ENCODE measurements around the gene FNBP1.

FNBP1 gene

DNA sequence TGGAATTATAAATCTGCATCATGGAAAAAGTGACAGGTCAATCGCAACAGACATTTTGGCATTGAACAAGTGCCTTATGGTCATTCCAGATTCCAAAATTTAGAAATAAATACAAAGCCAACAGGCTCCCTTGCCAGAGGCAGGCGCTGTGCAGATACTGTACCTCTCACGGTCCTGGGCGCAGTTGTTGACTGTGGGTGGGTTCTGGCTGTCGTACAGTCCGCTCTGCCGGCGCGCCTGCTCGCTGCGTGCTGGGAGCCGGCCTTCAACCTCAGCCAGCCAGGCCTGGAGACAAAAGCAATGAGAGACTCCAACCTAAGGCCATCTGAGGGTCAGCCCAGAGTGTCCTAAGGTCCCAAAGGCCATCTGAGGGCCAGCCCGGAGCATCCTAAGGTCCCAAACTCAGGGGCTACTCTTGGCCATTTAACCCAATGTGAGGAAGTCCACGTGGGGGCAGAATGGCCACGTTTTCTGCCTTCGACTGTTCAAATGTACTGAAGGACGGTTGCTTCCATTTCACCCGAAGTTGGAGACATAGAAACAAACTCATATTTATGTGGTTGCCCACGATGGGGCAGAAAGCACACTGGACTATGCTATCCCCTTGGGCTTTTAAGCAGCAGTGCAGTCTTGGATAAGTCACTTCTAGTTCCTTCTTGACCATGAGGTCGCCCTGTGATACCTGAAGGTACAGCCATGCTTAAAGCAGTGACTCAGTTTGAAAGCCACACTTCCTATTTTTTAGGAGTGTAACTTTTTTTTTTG is 142.5 kb downstream of the FNBP1 start (continued):
- TF ChIP-seq, protein P1, sequence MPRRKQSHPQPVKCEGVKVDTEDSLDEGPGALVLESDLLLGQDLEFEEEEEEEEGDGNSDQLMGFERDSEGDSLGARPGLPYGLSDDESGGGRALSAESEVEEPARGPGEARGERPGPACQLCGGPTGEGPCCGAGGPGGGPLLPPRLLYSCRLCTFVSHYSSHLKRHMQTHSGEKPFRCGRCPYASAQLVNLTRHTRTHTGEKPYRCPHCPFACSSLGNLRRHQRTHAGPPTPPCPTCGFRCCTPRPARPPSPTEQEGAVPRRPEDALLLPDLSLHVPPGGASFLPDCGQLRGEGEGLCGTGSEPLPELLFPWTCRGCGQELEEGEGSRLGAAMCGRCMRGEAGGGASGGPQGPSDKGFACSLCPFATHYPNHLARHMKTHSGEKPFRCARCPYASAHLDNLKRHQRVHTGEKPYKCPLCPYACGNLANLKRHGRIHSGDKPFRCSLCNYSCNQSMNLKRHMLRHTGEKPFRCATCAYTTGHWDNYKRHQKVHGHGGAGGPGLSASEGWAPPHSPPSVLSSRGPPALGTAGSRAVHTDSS (tag by site-specific recombination; IDR thresholded peaks at IDR 0.05), result no peak
- TF ChIP-seq, protein P2, sequence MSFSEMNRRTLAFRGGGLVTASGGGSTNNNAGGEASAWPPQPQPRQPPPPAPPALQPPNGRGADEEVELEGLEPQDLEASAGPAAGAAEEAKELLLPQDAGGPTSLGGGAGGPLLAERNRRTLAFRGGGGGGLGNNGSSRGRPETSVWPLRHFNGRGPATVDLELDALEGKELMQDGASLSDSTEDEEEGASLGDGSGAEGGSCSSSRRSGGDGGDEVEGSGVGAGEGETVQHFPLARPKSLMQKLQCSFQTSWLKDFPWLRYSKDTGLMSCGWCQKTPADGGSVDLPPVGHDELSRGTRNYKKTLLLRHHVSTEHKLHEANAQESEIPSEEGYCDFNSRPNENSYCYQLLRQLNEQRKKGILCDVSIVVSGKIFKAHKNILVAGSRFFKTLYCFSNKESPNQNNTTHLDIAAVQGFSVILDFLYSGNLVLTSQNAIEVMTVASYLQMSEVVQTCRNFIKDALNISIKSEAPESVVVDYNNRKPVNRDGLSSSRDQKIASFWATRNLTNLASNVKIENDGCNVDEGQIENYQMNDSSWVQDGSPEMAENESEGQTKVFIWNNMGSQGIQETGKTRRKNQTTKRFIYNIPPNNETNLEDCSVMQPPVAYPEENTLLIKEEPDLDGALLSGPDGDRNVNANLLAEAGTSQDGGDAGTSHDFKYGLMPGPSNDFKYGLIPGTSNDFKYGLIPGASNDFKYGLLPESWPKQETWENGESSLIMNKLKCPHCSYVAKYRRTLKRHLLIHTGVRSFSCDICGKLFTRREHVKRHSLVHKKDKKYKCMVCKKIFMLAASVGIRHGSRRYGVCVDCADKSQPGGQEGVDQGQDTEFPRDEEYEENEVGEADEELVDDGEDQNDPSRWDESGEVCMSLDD (tag by site-specific recombination; IDR thresholded peaks at IDR 0.05), result no peak
- TF ChIP-seq OSR2 (tag by site-specific recombination; IDR thresholded peaks at IDR 0.05) (no peak), ZNF843 (tag by site-specific recombination; IDR thresholded peaks at IDR 0.05) (no peak), ZNF416 (tag by site-specific recombination; IDR thresholded peaks at IDR 0.05) (no peak), GLIS2 (tag by site-specific recombination; IDR thresholded peaks at IDR 0.05) (no peak), ZFP69B (tag by site-specific recombination; IDR thresholded peaks at IDR 0.05) (no peak), ZNF157 (tag by site-specific recombination; IDR thresholded peaks at IDR 0.05) (no peak)
- TF ChIP-seq, protein P3, sequence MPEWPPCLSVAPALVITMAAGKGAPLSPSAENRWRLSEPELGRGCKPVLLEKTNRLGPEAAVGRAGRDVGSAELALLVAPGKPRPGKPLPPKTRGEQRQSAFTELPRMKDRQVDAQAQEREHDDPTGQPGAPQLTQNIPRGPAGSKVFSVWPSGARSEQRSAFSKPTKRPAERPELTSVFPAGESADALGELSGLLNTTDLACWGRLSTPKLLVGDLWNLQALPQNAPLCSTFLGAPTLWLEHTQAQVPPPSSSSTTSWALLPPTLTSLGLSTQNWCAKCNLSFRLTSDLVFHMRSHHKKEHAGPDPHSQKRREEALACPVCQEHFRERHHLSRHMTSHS (tag by site-specific recombination; IDR thresholded peaks at IDR 0.05), result no peak
- TF ChIP-seq, protein P4, sequence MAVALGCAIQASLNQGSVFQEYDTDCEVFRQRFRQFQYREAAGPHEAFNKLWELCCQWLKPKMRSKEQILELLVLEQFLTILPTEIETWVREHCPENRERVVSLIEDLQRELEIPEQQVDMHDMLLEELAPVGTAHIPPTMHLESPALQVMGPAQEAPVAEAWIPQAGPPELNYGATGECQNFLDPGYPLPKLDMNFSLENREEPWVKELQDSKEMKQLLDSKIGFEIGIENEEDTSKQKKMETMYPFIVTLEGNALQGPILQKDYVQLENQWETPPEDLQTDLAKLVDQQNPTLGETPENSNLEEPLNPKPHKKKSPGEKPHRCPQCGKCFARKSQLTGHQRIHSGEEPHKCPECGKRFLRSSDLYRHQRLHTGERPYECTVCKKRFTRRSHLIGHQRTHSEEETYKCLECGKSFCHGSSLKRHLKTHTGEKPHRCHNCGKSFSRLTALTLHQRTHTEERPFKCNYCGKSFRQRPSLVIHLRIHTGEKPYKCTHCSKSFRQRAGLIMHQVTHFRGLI (tag by site-specific recombination; IDR thresholded peaks at IDR 0.05), result no peak

DNA sequence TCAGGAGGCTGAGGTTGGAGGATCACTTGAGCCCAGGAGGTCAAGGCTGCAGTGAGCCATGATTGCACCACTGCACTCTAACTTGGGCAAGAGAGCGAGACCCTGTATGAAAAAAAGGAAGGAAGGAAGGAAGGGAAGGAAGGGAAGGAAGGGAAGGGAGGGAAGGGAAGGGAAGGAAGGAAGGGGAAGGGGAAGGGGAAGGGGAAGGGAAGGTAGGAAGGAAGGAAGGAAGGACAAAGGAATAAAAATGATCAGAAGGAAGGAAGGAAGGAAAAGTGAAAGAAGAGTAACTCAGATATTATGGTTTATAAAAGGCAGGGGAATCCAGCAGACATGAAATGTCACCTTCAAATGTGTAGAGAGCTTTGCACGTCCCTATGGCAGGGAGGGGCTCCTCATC is 143.4 kb downstream of the FNBP1 start:
- H3K27ac ChIP-seq (ENCODE audit: extremely low read depth, low read depth, low read length), result no peak overlapping the region
- peaks cover 0 to 54% of the 10 kb centered on the region in 2 experiments; a peak in 2 of 3 replicates for H3K36me3 ChIP-seq (ENCODE audit: control insufficient read depth in 2 of 2, insufficient read depth in 1 of 2, low read length in 2 of 2)
- ChIA-PET CTCF (no interaction called here), POLR2A (no interaction called here)
- no peak overlapping the region for H3K4me3 ChIP-seq (ENCODE audit: low read depth, low read length)
- H3K4me1 ChIP-seq (ENCODE audit: control insufficient read depth, insufficient read depth, low read length), result no peaks in the 10 kb centered on the region
- H3K9me3 ChIP-seq (ENCODE audit: control insufficient read depth, insufficient read depth, low read depth, low read length), result no peaks in the 10 kb centered on the region
- TF ChIP-seq ZNF24 (tag by site-specific recombination; IDR thresholded peaks at IDR 0.05) (no peak), ZNF366 (tag by site-specific recombination; conservative IDR thresholded peaks at IDR 0.05) (peak; percentile 79), ZNF549 (tag by site-specific recombination; IDR thresholded peaks at IDR 0.05) (no peak)
- TF ChIP-seq, protein P5, sequence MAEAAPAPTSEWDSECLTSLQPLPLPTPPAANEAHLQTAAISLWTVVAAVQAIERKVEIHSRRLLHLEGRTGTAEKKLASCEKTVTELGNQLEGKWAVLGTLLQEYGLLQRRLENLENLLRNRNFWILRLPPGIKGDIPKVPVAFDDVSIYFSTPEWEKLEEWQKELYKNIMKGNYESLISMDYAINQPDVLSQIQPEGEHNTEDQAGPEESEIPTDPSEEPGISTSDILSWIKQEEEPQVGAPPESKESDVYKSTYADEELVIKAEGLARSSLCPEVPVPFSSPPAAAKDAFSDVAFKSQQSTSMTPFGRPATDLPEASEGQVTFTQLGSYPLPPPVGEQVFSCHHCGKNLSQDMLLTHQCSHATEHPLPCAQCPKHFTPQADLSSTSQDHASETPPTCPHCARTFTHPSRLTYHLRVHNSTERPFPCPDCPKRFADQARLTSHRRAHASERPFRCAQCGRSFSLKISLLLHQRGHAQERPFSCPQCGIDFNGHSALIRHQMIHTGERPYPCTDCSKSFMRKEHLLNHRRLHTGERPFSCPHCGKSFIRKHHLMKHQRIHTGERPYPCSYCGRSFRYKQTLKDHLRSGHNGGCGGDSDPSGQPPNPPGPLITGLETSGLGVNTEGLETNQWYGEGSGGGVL (tag by site-specific recombination; IDR thresholded peaks at IDR 0.05), result no peak
- TF ChIP-seq, protein P6, sequence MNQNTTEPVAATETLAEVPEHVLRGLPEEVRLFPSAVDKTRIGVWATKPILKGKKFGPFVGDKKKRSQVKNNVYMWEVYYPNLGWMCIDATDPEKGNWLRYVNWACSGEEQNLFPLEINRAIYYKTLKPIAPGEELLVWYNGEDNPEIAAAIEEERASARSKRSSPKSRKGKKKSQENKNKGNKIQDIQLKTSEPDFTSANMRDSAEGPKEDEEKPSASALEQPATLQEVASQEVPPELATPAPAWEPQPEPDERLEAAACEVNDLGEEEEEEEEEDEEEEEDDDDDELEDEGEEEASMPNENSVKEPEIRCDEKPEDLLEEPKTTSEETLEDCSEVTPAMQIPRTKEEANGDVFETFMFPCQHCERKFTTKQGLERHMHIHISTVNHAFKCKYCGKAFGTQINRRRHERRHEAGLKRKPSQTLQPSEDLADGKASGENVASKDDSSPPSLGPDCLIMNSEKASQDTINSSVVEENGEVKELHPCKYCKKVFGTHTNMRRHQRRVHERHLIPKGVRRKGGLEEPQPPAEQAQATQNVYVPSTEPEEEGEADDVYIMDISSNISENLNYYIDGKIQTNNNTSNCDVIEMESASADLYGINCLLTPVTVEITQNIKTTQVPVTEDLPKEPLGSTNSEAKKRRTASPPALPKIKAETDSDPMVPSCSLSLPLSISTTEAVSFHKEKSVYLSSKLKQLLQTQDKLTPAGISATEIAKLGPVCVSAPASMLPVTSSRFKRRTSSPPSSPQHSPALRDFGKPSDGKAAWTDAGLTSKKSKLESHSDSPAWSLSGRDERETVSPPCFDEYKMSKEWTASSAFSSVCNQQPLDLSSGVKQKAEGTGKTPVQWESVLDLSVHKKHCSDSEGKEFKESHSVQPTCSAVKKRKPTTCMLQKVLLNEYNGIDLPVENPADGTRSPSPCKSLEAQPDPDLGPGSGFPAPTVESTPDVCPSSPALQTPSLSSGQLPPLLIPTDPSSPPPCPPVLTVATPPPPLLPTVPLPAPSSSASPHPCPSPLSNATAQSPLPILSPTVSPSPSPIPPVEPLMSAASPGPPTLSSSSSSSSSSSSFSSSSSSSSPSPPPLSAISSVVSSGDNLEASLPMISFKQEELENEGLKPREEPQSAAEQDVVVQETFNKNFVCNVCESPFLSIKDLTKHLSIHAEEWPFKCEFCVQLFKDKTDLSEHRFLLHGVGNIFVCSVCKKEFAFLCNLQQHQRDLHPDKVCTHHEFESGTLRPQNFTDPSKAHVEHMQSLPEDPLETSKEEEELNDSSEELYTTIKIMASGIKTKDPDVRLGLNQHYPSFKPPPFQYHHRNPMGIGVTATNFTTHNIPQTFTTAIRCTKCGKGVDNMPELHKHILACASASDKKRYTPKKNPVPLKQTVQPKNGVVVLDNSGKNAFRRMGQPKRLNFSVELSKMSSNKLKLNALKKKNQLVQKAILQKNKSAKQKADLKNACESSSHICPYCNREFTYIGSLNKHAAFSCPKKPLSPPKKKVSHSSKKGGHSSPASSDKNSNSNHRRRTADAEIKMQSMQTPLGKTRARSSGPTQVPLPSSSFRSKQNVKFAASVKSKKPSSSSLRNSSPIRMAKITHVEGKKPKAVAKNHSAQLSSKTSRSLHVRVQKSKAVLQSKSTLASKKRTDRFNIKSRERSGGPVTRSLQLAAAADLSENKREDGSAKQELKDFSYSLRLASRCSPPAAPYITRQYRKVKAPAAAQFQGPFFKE (tag by site-specific recombination; IDR thresholded peaks at IDR 0.05; ENCODE audit: borderline replicate concordance), result no peak
- TF ChIP-seq, protein P7, sequence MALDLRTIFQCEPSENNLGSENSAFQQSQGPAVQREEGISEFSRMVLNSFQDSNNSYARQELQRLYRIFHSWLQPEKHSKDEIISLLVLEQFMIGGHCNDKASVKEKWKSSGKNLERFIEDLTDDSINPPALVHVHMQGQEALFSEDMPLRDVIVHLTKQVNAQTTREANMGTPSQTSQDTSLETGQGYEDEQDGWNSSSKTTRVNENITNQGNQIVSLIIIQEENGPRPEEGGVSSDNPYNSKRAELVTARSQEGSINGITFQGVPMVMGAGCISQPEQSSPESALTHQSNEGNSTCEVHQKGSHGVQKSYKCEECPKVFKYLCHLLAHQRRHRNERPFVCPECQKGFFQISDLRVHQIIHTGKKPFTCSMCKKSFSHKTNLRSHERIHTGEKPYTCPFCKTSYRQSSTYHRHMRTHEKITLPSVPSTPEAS (tag by site-specific recombination; IDR thresholded peaks at IDR 0.05), result no peak
